RWPE1 (cell line): ENCODE data around the gene DNAH5.

Experiments
- CTCF ChIA-PET: fragments of 350-600 bp; sonication (Branson Sonifier 250); formaldehyde crosslinking; extraction: SDS; loops from one replicate; lab custom pipeline; 2021; lab: Yijun Ruan, JAX
- POLR2A ChIA-PET: fragments of 400-600 bp; formaldehyde crosslinking; extraction: SDS; loops from one replicate; lab custom pipeline; 2020; ENCODE audit warnings: antibody characterized with exemption; ENCODE audit not compliant: low non-redundant PET; lab: Yijun Ruan, JAX
- DNase-seq: peaks from one replicate; pipeline ENCODE4 v3.0.0; 2012; ENCODE audit warnings: low spot score
- H3K27ac ChIP-seq: fragments of 450-650 bp; 2 replicates; pipeline ENCODE4 v1.5.1; 2017
- TF ChIP-seq, protein P1 (sequence below): fragments of 450-650 bp; conservative IDR thresholded peaks from 2 replicates; pipeline ENCODE4 v1.5.1; 2017; ENCODE audit warnings: low read depth, mild to moderate bottlenecking

The DNAH5 gene

DNA sequence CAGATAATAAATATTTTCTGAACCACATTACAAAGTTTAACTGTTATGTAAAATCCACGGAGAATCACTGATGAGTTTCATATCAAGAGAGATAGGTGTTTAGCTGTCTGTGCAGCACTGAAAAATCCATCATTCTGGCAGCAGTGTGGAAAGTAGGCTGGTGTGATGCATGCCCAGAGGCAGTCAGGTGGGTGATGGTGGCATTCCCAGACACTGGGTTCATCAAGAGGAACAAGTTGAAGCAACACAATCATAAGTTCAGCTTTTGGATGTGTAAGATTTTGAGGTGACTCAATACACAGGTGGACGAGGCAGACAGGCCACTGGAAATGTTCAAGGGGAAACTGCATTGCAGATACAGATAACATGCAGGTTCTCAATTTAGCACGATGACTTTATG lies 11.9 kb downstream of the DNAH5 start:
- peak; percentile 65 for DNase-seq
- ChIA-PET CTCF (interaction anchor here (0.6 kb wide), 1 partner anchor 166 kb away, joined by 4 read pairs; no protein-coding TSS in a partner anchor), POLR2A (no interaction called here)
- TF ChIP-seq, protein P1, sequence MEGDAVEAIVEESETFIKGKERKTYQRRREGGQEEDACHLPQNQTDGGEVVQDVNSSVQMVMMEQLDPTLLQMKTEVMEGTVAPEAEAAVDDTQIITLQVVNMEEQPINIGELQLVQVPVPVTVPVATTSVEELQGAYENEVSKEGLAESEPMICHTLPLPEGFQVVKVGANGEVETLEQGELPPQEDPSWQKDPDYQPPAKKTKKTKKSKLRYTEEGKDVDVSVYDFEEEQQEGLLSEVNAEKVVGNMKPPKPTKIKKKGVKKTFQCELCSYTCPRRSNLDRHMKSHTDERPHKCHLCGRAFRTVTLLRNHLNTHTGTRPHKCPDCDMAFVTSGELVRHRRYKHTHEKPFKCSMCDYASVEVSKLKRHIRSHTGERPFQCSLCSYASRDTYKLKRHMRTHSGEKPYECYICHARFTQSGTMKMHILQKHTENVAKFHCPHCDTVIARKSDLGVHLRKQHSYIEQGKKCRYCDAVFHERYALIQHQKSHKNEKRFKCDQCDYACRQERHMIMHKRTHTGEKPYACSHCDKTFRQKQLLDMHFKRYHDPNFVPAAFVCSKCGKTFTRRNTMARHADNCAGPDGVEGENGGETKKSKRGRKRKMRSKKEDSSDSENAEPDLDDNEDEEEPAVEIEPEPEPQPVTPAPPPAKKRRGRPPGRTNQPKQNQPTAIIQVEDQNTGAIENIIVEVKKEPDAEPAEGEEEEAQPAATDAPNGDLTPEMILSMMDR = no peak
- H3K27ac ChIP-seq = no peak overlapping the region

DNA sequence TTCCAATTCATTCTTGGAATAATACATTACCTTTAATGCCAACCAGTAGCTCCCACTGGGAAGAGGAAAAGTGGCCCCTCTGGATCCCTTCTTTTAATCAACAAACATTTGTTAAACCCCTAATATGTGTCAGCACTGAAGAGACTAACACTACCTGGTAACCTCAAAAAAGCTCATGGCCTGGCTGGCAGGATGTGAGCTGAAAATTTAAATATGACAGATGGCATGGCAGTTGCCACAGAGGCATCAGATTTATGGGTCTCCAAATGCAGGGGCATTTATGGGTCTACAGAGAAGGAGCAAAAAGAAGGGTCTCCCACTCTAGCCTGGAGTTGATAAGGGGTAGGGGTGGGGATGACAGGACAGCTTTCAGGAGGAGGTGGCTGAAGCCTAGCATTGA lies 12.5 kb downstream of the DNAH5 start:
- ChIA-PET CTCF (interaction anchor here (0.6 kb wide), 1 partner anchor 441 kb away, joined by 3 read pairs; no protein-coding TSS in a partner anchor), POLR2A (no interaction called here)
- no peak overlapping the region for H3K27ac ChIP-seq
- TF ChIP-seq, protein P1 = no peak
- DNase-seq = no peak

DNA sequence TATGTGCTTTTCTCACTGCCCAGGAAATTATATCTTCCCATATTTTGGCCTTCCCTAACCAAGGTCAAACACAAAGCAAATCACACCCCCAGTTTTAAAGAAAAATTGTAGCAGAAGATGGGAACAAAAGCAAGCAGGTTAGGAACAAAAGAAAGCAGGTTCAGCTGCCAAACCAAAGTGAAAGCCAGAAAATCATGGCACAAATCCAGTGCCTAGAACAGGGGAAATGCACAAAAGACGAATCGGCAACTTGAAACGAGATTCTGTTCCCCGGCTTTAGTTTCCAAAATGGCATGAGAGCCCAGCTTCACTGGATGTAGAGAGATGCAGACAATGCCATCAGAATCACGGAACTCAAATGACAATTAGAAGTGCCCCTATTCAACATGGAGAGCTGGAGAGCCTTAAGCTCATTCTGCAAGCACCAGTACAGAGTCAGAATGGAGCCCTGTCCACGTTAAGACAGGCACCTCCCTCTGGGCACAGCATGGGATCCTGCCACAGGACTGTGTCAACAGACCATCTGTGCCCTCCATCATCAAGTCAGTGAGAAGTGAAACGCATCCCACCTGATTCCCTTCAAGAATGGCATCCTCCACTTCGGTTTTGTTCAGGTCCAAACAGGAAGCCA lies 13.8 kb downstream of the DNAH5 start:
- no peak for DNase-seq
- ChIA-PET CTCF (no interaction called here), POLR2A (no interaction called here)
- TF ChIP-seq, protein P1 = no peak
- H3K27ac ChIP-seq = no peak overlapping the region

DNA sequence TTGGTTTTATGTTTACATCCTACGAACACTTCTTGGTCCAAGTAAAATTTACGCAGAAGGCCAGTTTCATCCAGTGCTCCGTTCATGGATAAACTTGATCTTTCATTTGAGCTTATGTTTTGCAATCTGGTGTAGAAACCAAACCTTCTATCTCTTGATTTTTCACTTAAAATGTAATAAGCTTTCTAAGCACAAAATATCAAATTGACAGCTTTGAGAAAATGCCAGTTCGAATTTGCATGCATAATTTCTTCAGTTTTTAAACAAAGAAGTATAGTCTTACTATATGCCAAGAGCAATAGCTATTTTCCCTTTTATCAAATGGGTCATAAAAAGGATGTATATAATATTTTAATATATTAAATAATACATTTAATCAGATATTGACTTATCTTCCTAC lies 17.8 kb downstream of the DNAH5 start:
- H3K27ac ChIP-seq = no peak overlapping the region
- POLR2A ChIA-PET = no interaction called here

DNA sequence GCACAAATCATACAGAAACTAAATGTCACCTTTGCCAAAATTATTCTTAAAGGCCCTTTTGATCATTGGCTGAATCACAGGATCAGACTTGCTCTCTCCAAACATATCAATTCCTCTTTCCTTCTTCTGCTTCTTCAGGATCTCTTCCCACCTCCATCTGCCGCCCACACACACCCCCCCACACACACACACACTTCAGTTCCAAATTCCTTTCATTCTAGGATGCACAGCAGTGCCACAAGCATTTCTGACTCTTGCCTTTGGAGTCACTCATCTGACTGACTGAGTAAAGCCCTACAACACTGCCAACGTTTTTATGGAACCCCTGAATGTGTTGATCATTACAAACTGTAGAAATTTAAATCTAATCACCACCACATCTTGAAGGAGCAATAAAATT lies 22.9 kb downstream of the DNAH5 start:
- DNase-seq = no peak
- CTCF ChIA-PET = no interaction called here

More for the DNA sequence above, 17.8 kb downstream of the DNAH5 start:
- no peak for DNase-seq
- TF ChIP-seq, protein P1 = no peak
- CTCF ChIA-PET = no interaction called here

DNA sequence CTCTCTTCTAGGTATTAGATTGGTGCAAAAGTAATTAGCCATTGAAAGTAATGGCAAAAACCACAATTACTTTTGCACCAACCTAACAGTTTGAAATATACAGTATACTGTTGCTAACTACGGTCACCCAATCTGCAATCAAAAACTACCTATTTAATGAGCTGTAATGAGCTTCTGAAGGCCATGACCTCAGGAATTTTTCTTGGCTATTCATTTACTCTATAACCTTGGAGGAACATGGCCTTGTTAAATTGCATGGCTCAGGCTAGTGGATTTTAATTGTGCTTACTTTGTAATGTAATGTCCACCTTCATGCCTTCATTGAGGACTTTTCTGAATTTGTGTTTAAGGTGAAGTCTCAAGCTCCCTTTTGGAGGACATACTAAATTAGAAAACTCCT lies 24.7 kb downstream of the DNAH5 start:
- ChIA-PET CTCF (no interaction called here), POLR2A (no interaction called here)
- TF ChIP-seq, protein P1 = no peak
- no peak overlapping the region for H3K27ac ChIP-seq
- DNase-seq = no peak

More for the DNA sequence above, 22.9 kb downstream of the DNAH5 start:
- POLR2A ChIA-PET = no interaction called here
- H3K27ac ChIP-seq = no peak overlapping the region
- TF ChIP-seq, protein P1 = no peak
